ENCODE measurements around the gene AAR2. TPM values are rescaled to one million over a fixed set of nuclear protein-coding genes. Genes with fewer than 3 reads are reported as not detected.

Gene AAR2
- total RNA-seq, 1 experiment from 2014 or later, result 60.0 TPM

DNA sequence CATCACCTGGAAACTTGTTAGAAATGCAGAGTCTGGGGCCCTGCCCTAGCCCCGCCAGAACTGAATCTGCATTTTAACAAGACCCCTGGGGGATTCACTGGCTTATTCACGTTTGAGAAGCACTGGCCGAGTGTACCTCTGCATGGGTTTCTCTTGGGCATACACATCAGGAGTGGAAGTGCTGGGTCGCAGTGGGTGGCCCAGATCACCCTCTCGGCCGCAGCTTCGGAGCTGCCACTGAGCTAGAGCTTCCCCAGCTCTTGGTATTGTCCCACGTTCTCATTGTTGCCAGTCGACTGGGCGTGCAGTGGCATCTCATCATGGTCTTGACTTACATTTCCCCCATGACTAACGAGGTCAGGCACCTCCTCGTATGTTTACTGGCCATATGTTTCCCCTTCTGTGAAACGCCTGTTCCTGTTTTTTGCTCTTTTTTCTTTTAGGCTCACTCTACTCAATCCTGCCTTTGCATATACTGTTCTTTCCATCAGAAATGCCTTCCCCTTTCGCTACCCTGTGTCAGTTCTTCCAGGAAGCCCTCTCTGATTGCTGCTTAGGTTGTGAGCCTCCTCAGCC, 66.8 kb downstream of the AAR2 start:
- Mint-ChIP-seq H3K9me3 (ENCODE audit: unreplicated experiment) (no peaks in the 10 kb centered on the region), H3K27me3 (ENCODE audit: insufficient read depth, unreplicated experiment) (peaks cover 48% of the 10 kb centered on the region), H3K36me3 (ENCODE audit: insufficient read depth, unreplicated experiment) (no peaks in the 10 kb centered on the region), H3K4me3 (ENCODE audit: unreplicated experiment) (no peak overlapping the region), H3K4me1 (ENCODE audit: low read depth, unreplicated experiment) (no peaks in the 10 kb centered on the region), H3K27ac (ENCODE audit: unreplicated experiment) (no peak overlapping the region)
- H3K36me3 ChIP-seq (ENCODE audit: control insufficient read depth, insufficient read depth, low read length), result no peaks in the 10 kb centered on the region
- no peak for DNase-seq
- H3K4me3 ChIP-seq (ENCODE audit: low read depth, low read length), result no peak overlapping the region
- BruUV-seq (replicated peaks), result no TSS peak
- ChIA-PET POLR2A (no interaction called here), CTCF (interaction anchor here (1.2 kb wide), 1 partner anchor 136 kb away, joined by 3 read pairs; no protein-coding TSS in a partner anchor)
- H3K27me3 ChIP-seq (replicated peaks; ENCODE audit: control insufficient read depth, insufficient read depth, low read length), result peaks cover 14% of the 10 kb centered on the region
- H3K4me1 ChIP-seq, result peaks cover 5% of the 10 kb centered on the region; the same call in 1 of the 2 replicates
- TF ChIP-seq, protein P1, sequence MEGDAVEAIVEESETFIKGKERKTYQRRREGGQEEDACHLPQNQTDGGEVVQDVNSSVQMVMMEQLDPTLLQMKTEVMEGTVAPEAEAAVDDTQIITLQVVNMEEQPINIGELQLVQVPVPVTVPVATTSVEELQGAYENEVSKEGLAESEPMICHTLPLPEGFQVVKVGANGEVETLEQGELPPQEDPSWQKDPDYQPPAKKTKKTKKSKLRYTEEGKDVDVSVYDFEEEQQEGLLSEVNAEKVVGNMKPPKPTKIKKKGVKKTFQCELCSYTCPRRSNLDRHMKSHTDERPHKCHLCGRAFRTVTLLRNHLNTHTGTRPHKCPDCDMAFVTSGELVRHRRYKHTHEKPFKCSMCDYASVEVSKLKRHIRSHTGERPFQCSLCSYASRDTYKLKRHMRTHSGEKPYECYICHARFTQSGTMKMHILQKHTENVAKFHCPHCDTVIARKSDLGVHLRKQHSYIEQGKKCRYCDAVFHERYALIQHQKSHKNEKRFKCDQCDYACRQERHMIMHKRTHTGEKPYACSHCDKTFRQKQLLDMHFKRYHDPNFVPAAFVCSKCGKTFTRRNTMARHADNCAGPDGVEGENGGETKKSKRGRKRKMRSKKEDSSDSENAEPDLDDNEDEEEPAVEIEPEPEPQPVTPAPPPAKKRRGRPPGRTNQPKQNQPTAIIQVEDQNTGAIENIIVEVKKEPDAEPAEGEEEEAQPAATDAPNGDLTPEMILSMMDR (IDR thresholded peaks at IDR 0.05; ENCODE audit: insufficient read depth in 1 of 2, low read depth in 1 of 2, low read length in 1 of 2, severe bottlenecking in 1 of 2, unreplicated experiment in 1 of 2), result no peak
- H3K9me3 ChIP-seq, result no peaks in the 10 kb centered on the region
- intact Hi-C loops (cut with micrococcal nuclease; ENCODE audit: unreplicated experiment), result no loop called here

- POLR2A ChIA-PET, result no interaction called here
Observed at GRCh38 chr20:36303831-36304230, 67.6 kb downstream of the AAR2 start.

DNA sequence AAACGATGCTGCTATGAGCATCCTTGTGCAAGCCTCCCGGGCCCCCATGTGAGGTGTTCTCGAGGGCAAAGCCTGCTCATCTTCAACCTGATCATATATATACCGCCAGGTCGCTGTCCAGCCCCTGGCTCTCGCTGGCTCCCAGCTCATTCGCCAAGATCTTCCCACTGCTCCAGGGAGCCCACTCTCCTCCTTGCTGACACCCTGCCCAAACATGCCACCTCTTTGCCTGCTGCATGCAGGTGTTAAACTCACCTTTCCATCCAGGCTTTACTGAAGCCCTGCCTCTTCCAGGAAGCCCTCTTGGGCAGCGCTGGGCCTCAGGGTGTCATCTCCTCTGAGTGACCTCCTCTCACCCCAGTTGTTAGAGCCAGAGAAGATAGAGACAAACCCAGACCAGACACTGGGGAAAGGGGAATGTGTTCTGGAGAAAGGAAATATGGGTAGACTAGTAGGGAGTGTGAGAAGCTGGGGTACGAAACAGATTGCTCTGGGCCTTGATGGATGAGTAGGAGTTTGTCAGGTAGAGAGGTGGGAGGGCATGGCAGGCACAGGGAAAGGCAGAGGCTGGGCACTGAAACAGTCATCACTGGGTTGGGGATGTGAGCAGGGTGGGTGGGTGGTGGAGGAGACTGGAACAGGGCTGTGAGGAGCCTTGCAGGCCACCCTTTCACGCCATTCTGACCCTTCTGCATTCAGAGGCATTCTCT, 68.7 kb downstream of the AAR2 start:
- ChIA-PET CTCF (interaction anchor here (1.2 kb wide), 1 partner anchor 32 kb away, joined by 5 read pairs; no protein-coding TSS in a partner anchor), POLR2A (no interaction called here)
- Mint-ChIP-seq H3K9me3 (ENCODE audit: unreplicated experiment) (no peaks in the 10 kb centered on the region), H3K4me3 (ENCODE audit: unreplicated experiment) (peak overlapping the region; percentile 31), H3K27ac (ENCODE audit: unreplicated experiment) (no peak overlapping the region), H3K4me1 (ENCODE audit: low read depth, unreplicated experiment) (no peaks in the 10 kb centered on the region), H3K36me3 (ENCODE audit: insufficient read depth, unreplicated experiment) (no peaks in the 10 kb centered on the region), H3K27me3 (ENCODE audit: insufficient read depth, unreplicated experiment) (peaks cover 49% of the 10 kb centered on the region)
- TF ChIP-seq, protein P1 (IDR thresholded peaks at IDR 0.05; ENCODE audit: insufficient read depth in 1 of 2, low read depth in 1 of 2, low read length in 1 of 2, severe bottlenecking in 1 of 2, unreplicated experiment in 1 of 2), result no peak
- BruUV-seq (replicated peaks), result no TSS peak
- Histone ChIP-seq H3K36me3 (ENCODE audit: control insufficient read depth, insufficient read depth, low read length) (no peaks in the 10 kb centered on the region), H3K4me3 (ENCODE audit: low read depth, low read length) (no peak overlapping the region), H3K27me3 (replicated peaks; ENCODE audit: control insufficient read depth, insufficient read depth, low read length) (peaks cover 14% of the 10 kb centered on the region), H3K9me3 (no peaks in the 10 kb centered on the region), H3K4me1 (peaks cover 5% of the 10 kb centered on the region; the same call in 1 of the 2 replicates)
- DNase-seq, result no peak
- intact Hi-C loops (cut with micrococcal nuclease; ENCODE audit: unreplicated experiment), result no loop called here

More at GRCh38 chr20:36303831-36304230, 67.6 kb downstream of the AAR2 start:
- Mint-ChIP-seq H3K4me3 (ENCODE audit: unreplicated experiment) (no peak overlapping the region), H3K27me3 (ENCODE audit: insufficient read depth, unreplicated experiment) (peaks cover 43% of the 10 kb centered on the region), H3K9me3 (ENCODE audit: unreplicated experiment) (no peaks in the 10 kb centered on the region), H3K4me1 (ENCODE audit: low read depth, unreplicated experiment) (no peaks in the 10 kb centered on the region), H3K36me3 (ENCODE audit: insufficient read depth, unreplicated experiment) (no peaks in the 10 kb centered on the region), H3K27ac (ENCODE audit: unreplicated experiment) (no peak overlapping the region)
- Histone ChIP-seq H3K4me1 (peaks cover 5% of the 10 kb centered on the region; the same call in 1 of the 2 replicates), H3K36me3 (ENCODE audit: control insufficient read depth, insufficient read depth, low read length) (no peaks in the 10 kb centered on the region), H3K9me3 (no peaks in the 10 kb centered on the region), H3K4me3 (ENCODE audit: low read depth, low read length) (no peak overlapping the region), H3K27me3 (replicated peaks; ENCODE audit: control insufficient read depth, insufficient read depth, low read length) (peaks cover 14% of the 10 kb centered on the region)
- CTCF ChIA-PET, result no interaction called here
- no TSS peak for BruUV-seq (replicated peaks)
- TF ChIP-seq, protein P1 (IDR thresholded peaks at IDR 0.05; ENCODE audit: insufficient read depth in 1 of 2, low read depth in 1 of 2, low read length in 1 of 2, severe bottlenecking in 1 of 2, unreplicated experiment in 1 of 2), result no peak
- no peak for DNase-seq
- intact Hi-C loops (cut with micrococcal nuclease; ENCODE audit: unreplicated experiment), result no loop called here
